Keratinocyte (primary cell): ENCODE data around the gene ERF. TPM values are rescaled to one million over a fixed set of nuclear protein-coding genes. Genes with fewer than 3 reads are reported as not detected.

ENCODE experiments used
- DNase-seq: peaks from one replicate; pipeline ENCODE4 v3.0.0-alpha.2; 2011; ENCODE audit warnings: low read depth, missing footprints, low spot score
- FAIRE-seq: peaks from 2 replicates; lab custom pipeline; 2011; peaks lifted over from hg19 to GRCh38; lab: Jason Lieb, UNC
- H2AFZ ChIP-seq: 2 replicates; pipeline ENCODE4 v1.6.0; 2012; ENCODE audit warnings: low read length, control low read depth, inconsistent platforms; ENCODE audit not compliant: control insufficient read depth
- H3K27ac ChIP-seq: 2 replicates; pipeline ENCODE4 v1.5.1; 2011; ENCODE audit warnings: low read length; ENCODE audit not compliant: control insufficient read depth, insufficient read depth
- H3K27me3 ChIP-seq: 3 replicates; pipeline ENCODE4 v1.6.0; 2011; ENCODE audit warnings: low read length; ENCODE audit not compliant: control insufficient read depth, insufficient read depth; ENCODE audit errors: extremely low read depth
- H3K36me3 ChIP-seq, 2 experiments: 2 replicates in 1 of 2; 3 replicates in 1 of 2; pipeline ENCODE4 v1.5.1; 2011; ENCODE audit warnings: low read length in 2 of 2, mild to moderate bottlenecking in 1 of 2; ENCODE audit not compliant: control insufficient read depth in 2 of 2, insufficient read depth in 2 of 2; ENCODE audit errors: extremely low read depth in 1 of 2
- H3K4me1 ChIP-seq: 3 replicates; pipeline ENCODE4 v1.5.1; 2011; ENCODE audit warnings: low read length; ENCODE audit not compliant: control insufficient read depth, insufficient read depth; ENCODE audit errors: extremely low read depth
- H3K4me2 ChIP-seq: 3 replicates; pipeline ENCODE4 v1.6.0; 2011; ENCODE audit warnings: low read depth, low read length; ENCODE audit not compliant: control insufficient read depth, insufficient read depth; ENCODE audit errors: extremely low read depth
- H3K4me3 ChIP-seq, 3 experiments: fragments of 200-600 bp in 1 of 3; sonication (generic) in 1 of 3; 2 replicates in 2 of 3; 3 replicates in 1 of 3; pipeline ENCODE4 v1.5.1; 2011 to 2016; ENCODE audit warnings: low read length in 3 of 3, mild to moderate bottlenecking in 3 of 3, control low read depth in 2 of 3, inconsistent platforms in 1 of 3, low read depth in 1 of 3, mixed read lengths in 1 of 3, mixed run types in 1 of 3, moderate library complexity in 1 of 3; ENCODE audit not compliant: control insufficient read depth in 2 of 3, insufficient read depth in 2 of 3; ENCODE audit errors: extremely low read depth in 1 of 3
- H3K79me2 ChIP-seq: 2 replicates; pipeline ENCODE4 v1.6.0; 2012; ENCODE audit warnings: low read length; ENCODE audit not compliant: control insufficient read depth, insufficient read depth
- H3K9ac ChIP-seq: 3 replicates; pipeline ENCODE4 v1.6.0; 2011; ENCODE audit warnings: low read length; ENCODE audit not compliant: control insufficient read depth, insufficient read depth; ENCODE audit errors: extremely low read depth
- H3K9me1 ChIP-seq: 3 replicates; pipeline ENCODE4 v1.6.0; 2011; ENCODE audit warnings: low read length; ENCODE audit not compliant: control insufficient read depth, insufficient read depth; ENCODE audit errors: extremely low read depth
- H3K9me3 ChIP-seq: 2 replicates; pipeline ENCODE4 v1.5.1; 2012; ENCODE audit warnings: low read depth, low read length; ENCODE audit not compliant: control insufficient read depth
- H4K20me1 ChIP-seq: 3 replicates; pipeline ENCODE4 v1.6.0; 2011; ENCODE audit warnings: low read length; ENCODE audit not compliant: control insufficient read depth, insufficient read depth; ENCODE audit errors: extremely low read depth
- EZH2 ChIP-seq: IDR thresholded peaks from one replicate; pipeline ENCODE4 v1.6.1; 2012; ENCODE audit warnings: inconsistent platforms, mild to moderate bottlenecking, low read length, moderate library complexity
- dilution Hi-C: fragments of 300-500 bp; cut with MboI; formaldehyde crosslinking; loops from one replicate; pipeline ENCODE4 v1.7.0; 2020; ENCODE audit warnings: low sequenced_read_pairs; ENCODE audit not compliant: extremely low pct_ligation_motif_present
- polyA plus RNA-seq, 5 experiments: library from polyadenylated mRNA; depleted of rRNA in 3 of 5; stranded (reverse) in 3 of 5; stranded (forward) in 1 of 5; unstranded in 1 of 5; fragments of >200 nt; gene quantifications; 1 replicate in 1 of 5; 2 replicates in 3 of 5; 3 replicates in 1 of 5; pipeline versions ENCODE4 v1.2.1 to v1.2.3, GENCODE V29; 2011 to 2012; ENCODE audit warnings: missing spikeins in 2 of 5, low read depth in 1 of 5, low replicate concordance in 1 of 5
- TF ChIP-seq, protein P1 (sequence below), 3 experiments: IDR thresholded peaks in 1 of 3; conservative IDR thresholded peaks in 1 of 3; optimal IDR thresholded peaks in 1 of 3; 2 replicates in 2 of 3; 3 replicates in 1 of 3; pipeline versions ENCODE3 to v1.5.1; 2011; ENCODE audit warnings: low read length in 3 of 3, mild to moderate bottlenecking in 3 of 3, moderate library complexity in 2 of 3, control low read depth in 1 of 3, inconsistent platforms in 1 of 3; ENCODE audit not compliant: insufficient read depth in 2 of 3; ENCODE audit errors: extremely low read depth in 1 of 3

Gene ERF
- polyA plus RNA-seq, 1 donor (not counting 4 experiments of a cell fraction or from before 2014, with no cell fraction given), result 83.5 TPM

DNA sequence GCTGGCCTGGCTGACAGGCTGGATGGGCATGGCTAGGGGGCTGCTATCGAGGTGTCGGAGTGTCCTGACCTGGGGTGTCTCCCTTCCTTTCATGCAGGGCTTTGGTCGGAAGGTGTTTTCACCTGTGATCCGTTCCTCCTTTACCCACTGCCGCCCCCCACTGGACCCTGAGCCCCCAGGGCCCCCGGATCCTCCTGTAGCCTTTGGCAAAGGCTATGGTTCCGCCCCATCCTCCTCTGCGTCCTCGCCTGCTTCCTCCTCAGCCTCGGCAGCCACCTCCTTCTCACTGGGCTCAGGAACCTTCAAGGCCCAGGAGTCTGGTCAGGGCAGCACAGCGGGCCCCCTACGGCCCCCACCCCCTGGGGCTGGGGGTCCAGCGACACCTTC, 35.2 kb upstream of the ERF start:
- FAIRE-seq, result no peak

DNA sequence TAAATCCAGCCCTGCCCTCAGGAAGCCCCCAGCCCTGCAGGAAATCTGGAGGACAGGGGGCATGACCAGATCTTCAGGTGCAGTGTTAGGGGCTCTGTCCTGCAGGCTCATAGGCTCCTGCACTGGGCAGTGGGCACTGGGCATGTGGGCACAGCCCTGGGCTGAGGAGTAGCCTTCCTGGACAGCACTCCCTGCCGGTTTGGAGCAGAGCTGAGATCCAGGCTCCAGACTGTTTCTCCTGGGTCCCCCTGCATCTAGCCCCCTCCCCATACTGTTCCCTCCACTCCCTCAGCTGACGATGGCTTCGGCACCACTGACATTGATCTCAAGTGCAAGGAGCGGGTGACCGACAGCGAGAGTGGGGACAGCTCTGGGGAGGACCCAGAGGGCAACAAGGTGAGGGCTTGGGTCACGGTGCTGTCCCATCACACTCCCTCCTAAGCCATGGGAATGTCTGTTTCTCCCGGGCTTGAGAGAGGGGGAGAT, 34.7 kb upstream of the ERF start:
- Histone ChIP-seq H4K20me1 (no peaks in the 10 kb centered on the region), H3K9me3 (no peaks in the 10 kb centered on the region), H2AFZ (no peak overlapping the region), H3K36me3 (peaks cover 50% of the 10 kb centered on the region in 2 experiments), H3K27ac (no peak overlapping the region), H3K9ac (no peak overlapping the region), H3K79me2 (peaks cover 19% of the 10 kb centered on the region), H3K27me3 (no peaks in the 10 kb centered on the region), H3K4me2 (no peak overlapping the region), H3K4me1 (peaks cover 25% of the 10 kb centered on the region), H3K9me1 (no peaks in the 10 kb centered on the region), H3K4me3 (no peak overlapping the region)
- DNase-seq (no peak), FAIRE-seq (no peak)
- dilution Hi-C loops, result no loop called here
- TF ChIP-seq, protein P1, sequence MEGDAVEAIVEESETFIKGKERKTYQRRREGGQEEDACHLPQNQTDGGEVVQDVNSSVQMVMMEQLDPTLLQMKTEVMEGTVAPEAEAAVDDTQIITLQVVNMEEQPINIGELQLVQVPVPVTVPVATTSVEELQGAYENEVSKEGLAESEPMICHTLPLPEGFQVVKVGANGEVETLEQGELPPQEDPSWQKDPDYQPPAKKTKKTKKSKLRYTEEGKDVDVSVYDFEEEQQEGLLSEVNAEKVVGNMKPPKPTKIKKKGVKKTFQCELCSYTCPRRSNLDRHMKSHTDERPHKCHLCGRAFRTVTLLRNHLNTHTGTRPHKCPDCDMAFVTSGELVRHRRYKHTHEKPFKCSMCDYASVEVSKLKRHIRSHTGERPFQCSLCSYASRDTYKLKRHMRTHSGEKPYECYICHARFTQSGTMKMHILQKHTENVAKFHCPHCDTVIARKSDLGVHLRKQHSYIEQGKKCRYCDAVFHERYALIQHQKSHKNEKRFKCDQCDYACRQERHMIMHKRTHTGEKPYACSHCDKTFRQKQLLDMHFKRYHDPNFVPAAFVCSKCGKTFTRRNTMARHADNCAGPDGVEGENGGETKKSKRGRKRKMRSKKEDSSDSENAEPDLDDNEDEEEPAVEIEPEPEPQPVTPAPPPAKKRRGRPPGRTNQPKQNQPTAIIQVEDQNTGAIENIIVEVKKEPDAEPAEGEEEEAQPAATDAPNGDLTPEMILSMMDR (optimal IDR thresholded peaks at IDR 0.05 in 1 of 3, IDR thresholded peaks at IDR 0.05 in 1 of 3, conservative IDR thresholded peaks at IDR 0.05 in 1 of 3; ENCODE audit: extremely low read depth in 1 of 3, insufficient read depth in 2 of 3, low read length in 3 of 3), result no peak
- no peak for TF ChIP-seq EZH2

More for the DNA sequence above, 35.2 kb upstream of the ERF start:
- TF ChIP-seq, protein P1 (optimal IDR thresholded peaks at IDR 0.05 in 1 of 3, IDR thresholded peaks at IDR 0.05 in 1 of 3, conservative IDR thresholded peaks at IDR 0.05 in 1 of 3; ENCODE audit: extremely low read depth in 1 of 3, insufficient read depth in 2 of 3, low read length in 3 of 3), result no peak
- TF ChIP-seq EZH2, result no peak
- Histone ChIP-seq H3K4me1 (peaks cover 19% of the 10 kb centered on the region), H4K20me1 (no peaks in the 10 kb centered on the region), H3K27ac (no peak overlapping the region), H3K79me2 (peaks cover 14% of the 10 kb centered on the region), H3K27me3 (no peaks in the 10 kb centered on the region), H3K9me3 (no peaks in the 10 kb centered on the region), H3K9me1 (no peaks in the 10 kb centered on the region), H3K36me3 (peaks cover 51 to 54% of the 10 kb centered on the region in 2 experiments), H2AFZ (no peak overlapping the region), H3K4me3 (no peak overlapping the region), H3K9ac (no peak overlapping the region), H3K4me2 (no peak overlapping the region)
- dilution Hi-C loops, result no loop called here
- DNase-seq, result no peak
